HG02642 (cell line): ENCODE data around the gene FOXN3.
"Not testable (repeated sequence)": the region's sequence is repeated elsewhere in the genome, so short reads cannot be mapped to it uniquely, and the experiment has no call there.

Experiments used
- ATAC-seq: cut with Tn5 transposase; IDR thresholded peaks from one replicate; pipeline ENCODE4 v1.9.1; 2021; ENCODE audit warnings: mild to moderate bottlenecking; ENCODE audit not compliant: unreplicated experiment, poor library complexity

The FOXN3 gene

GRCh38 chr14:89123215-89123614 is 293.8 kb downstream of the FOXN3 start:
- no peak for ATAC-seq

- no peak for ATAC-seq
Measured at GRCh38 chr14:89121968-89122620, 294.9 kb downstream of the FOXN3 start.

- ATAC-seq: no peak
Measured at GRCh38 chr14:89117012-89117411, 300.0 kb downstream of the FOXN3 start.

- no peak for ATAC-seq
Measured at GRCh38 chr14:89114109-89114508, 302.9 kb downstream of the FOXN3 start.

- ATAC-seq: no peak
Measured at GRCh38 chr14:89112720-89113119, 304.3 kb downstream of the FOXN3 start.

- ATAC-seq: not testable (repeated sequence)
Measured at GRCh38 chr14:89111766-89112543, 305.1 kb downstream of the FOXN3 start.

GRCh38 chr14:89111232-89111631 is 305.8 kb downstream of the FOXN3 start:
- not testable (repeated sequence) for ATAC-seq

- no peak for ATAC-seq
Measured at GRCh38 chr14:89110110-89110509, 306.9 kb downstream of the FOXN3 start.

- ATAC-seq: no peak
Measured at GRCh38 chr14:89108608-89109007, 308.4 kb downstream of the FOXN3 start.

- no peak for ATAC-seq
Measured at GRCh38 chr14:89107626-89108025, 309.4 kb downstream of the FOXN3 start.
